ENCODE results near the gene DPF3.

- TF ChIP-seq CTCF (IDR thresholded peaks at IDR 0.05 in 2 of 3, conservative IDR thresholded peaks at IDR 0.05 in 1 of 3; ENCODE audit: insufficient read depth in 2 of 3, low read depth in 1 of 3, low read length in 3 of 3) (no peak), USF1 (CRISPR knock-in tag; IDR thresholded peaks at IDR 0.05) (no peak)
Observed at GRCh38 chr14:72708222-72708621, 185.7 kb downstream of the DPF3 start.

Data from K562 (cell line).